ENCODE data around the gene KRT76.

The KRT76 gene

GRCh38 chr12:52808573-52809160 is 31.5 kb upstream of the KRT76 start:
- no peak overlapping the region for H3K4me3 ChIP-seq (ENCODE audit: low read depth, low read length)
- DNase-seq (ENCODE audit: low read depth): no peak
- TF ChIP-seq CTCF (IDR thresholded peaks at IDR 0.05; ENCODE audit: insufficient read depth, low read depth, low read length, missing control alignments): no peak

GRCh38 chr12:52807544-52808470 is 30.7 kb upstream of the KRT76 start:
- TF ChIP-seq CTCF (IDR thresholded peaks at IDR 0.05; ENCODE audit: insufficient read depth, low read depth, low read length, missing control alignments): no peak
- DNase-seq (ENCODE audit: low read depth): no peak
- no peak overlapping the region for H3K4me3 ChIP-seq (ENCODE audit: low read depth, low read length)

GRCh38 chr12:52806821-52807543 is 29.8 kb upstream of the KRT76 start:
- no peak overlapping the region for H3K4me3 ChIP-seq (ENCODE audit: low read depth, low read length)
- no peak for DNase-seq (ENCODE audit: low read depth)
- TF ChIP-seq CTCF (IDR thresholded peaks at IDR 0.05; ENCODE audit: insufficient read depth, low read depth, low read length, missing control alignments): no peak

GRCh38 chr12:52806169-52806811 is 29.1 kb upstream of the KRT76 start:
- H3K4me3 ChIP-seq (ENCODE audit: low read depth, low read length): no peak overlapping the region
- no peak for DNase-seq (ENCODE audit: low read depth)
- TF ChIP-seq CTCF (IDR thresholded peaks at IDR 0.05; ENCODE audit: insufficient read depth, low read depth, low read length, missing control alignments): no peak

- H3K4me3 ChIP-seq (ENCODE audit: low read depth, low read length): no peak overlapping the region
- no peak for TF ChIP-seq CTCF (IDR thresholded peaks at IDR 0.05; ENCODE audit: insufficient read depth, low read depth, low read length, missing control alignments)
- DNase-seq (ENCODE audit: low read depth): no peak
Observed at GRCh38 chr12:52805739-52806138, 28.6 kb upstream of the KRT76 start.

- DNase-seq (ENCODE audit: low read depth): no peak
- no peak for TF ChIP-seq CTCF (IDR thresholded peaks at IDR 0.05; ENCODE audit: insufficient read depth, low read depth, low read length, missing control alignments)
- H3K4me3 ChIP-seq (ENCODE audit: low read depth, low read length): no peak overlapping the region
Observed at GRCh38 chr12:52805000-52805399, 27.9 kb upstream of the KRT76 start.
